Stimulated activated CD4-positive, alpha-beta T cell treated with anti-CD3 and anti-CD28 coated beads, Interleukin-1b, Interleukin-23, amount 100 ng/mL, for 4 hours (primary cell): ENCODE results near the gene TNK2.
"Not testable (repeated sequence)": the region's sequence is repeated elsewhere in the genome, so short reads cannot be mapped to it uniquely, and the experiment has no call there.

Experiments
- DNase-seq, 2 donors: peaks; one replicate each; pipeline ENCODE4 v3.0.0-alpha.2; 2020; ENCODE audit warnings: low read depth in 2 of 2

TNK2 gene

DNA sequence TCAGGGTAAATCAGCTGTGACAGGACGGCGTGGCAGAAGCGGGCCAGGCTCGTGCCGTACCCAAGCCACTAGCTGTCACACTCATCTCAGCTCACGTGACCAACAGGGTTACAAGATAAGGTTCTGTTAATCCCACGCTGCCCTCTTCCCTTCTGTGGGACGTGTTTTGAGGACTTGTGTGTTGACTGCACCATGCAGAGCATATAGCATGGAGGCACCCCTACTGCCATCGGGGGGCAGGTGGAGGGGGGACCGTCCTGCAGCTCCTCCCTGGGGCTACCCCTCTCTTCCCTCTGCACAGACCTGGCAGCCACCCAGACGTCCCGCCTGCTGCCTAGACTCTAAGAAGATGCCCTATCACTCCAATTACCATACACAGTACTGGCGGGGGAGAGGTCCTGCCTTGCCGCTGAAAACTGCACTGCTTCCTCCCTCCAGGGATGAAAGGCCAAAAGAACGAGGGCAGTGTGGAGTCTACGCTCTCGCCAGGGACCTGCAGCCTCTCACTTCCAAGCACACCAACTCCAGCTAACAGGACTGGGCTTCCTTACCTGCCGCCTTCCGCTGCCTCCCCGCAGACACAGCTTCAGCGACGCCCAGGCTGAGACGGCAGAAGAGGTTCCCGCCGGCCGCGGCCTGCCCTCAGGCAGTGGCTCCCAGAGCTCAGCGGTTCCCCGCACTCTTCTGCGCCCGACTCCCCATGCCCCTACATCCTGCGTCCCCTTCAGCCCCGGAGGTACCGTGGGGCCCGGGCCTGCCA, at the start of gene TNK2:
TNK2 (minus strand) TSS at position 618 of the 760 bp plus-strand sequence. CDS start 19,963 bp downstream, outside the sequence.
- DNase-seq, result peak in 1 of 2 donors; percentile 30

- DNase-seq, result no peak
Observed at GRCh38 chr3:195956577-195956976, 48.2 kb upstream of the TNK2 start.

GRCh38 chr3:195955416-195955841, 47.1 kb upstream of the TNK2 start:
- DNase-seq, result peak; percentile 36 to 46

DNA sequence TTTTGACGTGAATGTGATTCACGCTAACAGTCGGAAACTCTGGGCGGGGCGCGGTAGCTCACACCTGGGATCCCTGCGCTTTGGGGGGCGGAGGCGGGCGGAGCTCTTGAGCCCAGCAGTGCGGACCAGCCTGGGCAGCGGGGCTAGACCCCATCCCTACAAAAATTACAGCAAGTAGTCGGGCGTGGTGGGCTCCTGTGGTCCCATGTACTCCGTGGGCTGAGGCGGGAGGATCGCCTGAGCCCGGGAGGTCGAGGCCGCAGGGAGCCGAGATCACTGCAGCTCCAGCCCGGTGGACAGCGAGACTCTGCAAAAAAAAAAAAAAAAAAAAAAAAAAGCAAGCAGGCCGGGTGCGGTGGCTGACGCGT, 46.4 kb upstream of the TNK2 start:
- DNase-seq, result peak; percentile 43 to 55

DNA sequence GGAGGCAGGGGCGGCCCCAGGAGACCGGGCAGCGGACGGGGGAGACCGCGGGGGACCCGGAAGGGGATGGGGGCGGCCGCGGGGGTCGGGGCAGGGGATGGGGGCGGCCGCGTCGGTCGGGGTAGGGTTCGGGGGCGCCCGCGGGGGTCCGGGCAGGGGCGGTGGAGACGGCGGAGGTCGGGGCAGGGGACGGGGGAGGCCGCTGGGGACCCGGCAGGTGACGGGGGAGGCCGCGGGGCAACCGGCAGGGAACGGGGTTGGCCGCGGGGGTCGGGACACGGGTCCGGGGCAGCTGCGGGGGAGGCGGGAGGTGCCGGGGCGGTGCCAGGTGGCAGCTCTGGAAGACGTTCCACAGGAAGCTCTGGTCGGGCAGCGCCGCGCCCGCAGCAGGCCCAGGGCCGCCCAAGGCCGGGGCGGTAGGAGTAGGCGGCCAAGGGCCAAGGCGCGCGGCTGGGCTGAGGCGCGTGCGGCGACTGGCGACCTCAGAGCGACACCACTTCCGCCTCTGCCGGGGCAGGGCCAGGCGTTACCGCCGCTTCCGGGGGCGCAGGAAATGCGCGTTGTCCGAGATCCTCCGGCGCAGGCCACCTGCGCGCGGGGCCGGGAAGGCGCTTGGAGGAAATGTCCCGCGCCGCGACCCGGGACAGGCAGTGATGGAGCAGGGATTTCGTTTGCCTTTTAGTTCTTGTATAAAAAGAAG, 45.9 kb upstream of the TNK2 start:
- peak; percentile 34 to 64 for DNase-seq

DNA sequence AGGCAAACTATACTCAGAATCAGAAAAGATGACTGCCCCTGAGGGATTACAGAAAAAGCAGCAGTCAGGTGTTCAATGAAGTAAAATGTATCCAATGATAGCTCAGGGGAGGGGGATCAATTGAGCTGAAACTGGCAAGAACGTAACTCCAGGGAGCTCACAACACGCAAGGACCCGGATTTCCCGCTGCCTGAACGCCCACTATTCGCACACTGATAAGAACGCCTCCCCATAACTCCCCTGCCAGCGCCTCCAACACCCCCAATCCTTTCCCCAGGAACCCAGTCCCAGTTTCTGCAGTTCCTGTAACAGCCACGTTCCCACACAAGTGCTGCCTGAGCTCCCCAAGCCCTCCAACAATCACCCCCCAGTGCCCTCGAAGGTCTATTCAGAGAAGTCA, 44.2 kb upstream of the TNK2 start:
- DNase-seq, result not testable (repeated sequence)

GRCh38 chr3:195951443-195952177, 43.3 kb upstream of the TNK2 start:
- DNase-seq, result not testable (repeated sequence)

GRCh38 chr3:195950731-195951130, 42.4 kb upstream of the TNK2 start:
- DNase-seq, result not testable (repeated sequence)

DNA sequence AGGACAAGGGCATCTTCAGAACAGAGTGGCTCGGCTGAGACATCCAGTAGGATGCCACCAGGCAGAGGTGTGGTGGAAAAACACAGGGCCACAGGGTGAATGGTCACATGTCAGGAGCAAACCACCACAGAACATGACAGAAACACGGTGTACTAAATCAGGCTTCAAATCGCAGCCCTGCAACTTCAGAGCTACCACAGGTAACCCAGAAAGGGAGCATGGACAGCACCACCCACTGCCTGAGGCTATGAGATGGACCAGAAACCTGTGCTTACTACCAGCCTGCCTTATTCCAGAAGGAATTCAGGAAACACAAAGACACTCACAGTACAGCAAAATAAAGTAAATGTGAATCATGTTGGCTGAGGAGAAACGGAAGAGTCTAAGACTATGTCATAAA, 41.8 kb upstream of the TNK2 start:
- not testable (repeated sequence) for DNase-seq

DNA sequence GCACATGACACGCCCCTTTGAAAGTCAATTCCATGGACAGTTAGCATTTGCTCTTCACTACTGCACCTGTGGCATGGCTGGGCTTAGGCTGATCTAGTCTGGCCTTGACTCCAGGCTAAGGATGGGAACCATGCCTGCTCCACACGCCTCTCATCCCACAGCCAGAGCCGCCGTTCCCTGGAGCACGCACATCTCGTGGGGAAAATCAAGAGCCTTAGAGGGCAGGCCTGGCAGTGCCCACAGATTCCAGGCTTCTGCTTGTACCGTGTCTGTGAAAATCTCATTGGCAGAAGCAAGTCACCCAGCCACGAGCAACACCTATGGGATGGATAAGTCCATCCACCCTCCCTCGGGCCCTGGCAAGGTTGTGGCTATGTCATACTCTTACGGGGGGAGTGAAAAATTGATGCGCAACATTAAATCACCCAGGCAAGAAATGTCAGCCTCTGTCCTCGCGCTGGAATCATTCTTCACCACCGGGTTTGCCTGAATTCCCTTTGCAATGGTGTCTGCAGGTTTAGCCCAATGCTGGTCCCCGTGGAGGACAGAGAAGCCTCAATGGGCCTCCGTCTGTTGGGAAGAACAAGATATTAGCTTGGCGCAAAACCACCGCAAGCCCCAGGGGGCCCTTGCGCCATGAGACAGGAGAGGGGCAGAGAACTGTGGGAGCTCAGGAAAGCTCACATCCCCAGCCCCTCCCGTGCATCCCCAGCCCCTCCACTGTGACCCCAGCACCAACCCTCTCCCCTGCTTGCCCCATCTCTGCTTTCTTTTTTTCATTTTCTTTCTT, 38.8 kb upstream of the TNK2 start:
- not testable (repeated sequence) for DNase-seq

- DNase-seq, result not testable (repeated sequence)
Observed at GRCh38 chr3:195941265-195941815, 33.0 kb upstream of the TNK2 start.

DNA sequence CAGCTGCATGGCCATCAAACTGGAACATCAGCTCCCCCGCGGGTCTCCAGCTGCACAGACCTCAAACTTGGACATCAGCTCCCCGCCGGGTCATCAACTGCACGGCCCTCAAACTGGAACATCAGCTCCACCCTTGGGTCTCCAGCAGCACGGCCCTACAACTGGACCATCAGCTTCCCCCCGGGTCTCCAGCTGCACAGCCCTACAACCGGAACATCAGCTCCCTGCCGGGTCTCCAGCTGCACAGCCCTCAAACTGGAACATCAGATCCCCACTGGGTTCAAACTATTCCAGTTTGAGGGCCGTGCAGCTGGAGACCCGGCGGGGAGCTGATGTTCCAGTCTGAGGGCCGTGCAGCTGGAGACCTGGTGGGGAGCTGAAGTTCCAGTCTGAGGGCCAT, 32.5 kb upstream of the TNK2 start:
- not testable (repeated sequence) for DNase-seq

DNA sequence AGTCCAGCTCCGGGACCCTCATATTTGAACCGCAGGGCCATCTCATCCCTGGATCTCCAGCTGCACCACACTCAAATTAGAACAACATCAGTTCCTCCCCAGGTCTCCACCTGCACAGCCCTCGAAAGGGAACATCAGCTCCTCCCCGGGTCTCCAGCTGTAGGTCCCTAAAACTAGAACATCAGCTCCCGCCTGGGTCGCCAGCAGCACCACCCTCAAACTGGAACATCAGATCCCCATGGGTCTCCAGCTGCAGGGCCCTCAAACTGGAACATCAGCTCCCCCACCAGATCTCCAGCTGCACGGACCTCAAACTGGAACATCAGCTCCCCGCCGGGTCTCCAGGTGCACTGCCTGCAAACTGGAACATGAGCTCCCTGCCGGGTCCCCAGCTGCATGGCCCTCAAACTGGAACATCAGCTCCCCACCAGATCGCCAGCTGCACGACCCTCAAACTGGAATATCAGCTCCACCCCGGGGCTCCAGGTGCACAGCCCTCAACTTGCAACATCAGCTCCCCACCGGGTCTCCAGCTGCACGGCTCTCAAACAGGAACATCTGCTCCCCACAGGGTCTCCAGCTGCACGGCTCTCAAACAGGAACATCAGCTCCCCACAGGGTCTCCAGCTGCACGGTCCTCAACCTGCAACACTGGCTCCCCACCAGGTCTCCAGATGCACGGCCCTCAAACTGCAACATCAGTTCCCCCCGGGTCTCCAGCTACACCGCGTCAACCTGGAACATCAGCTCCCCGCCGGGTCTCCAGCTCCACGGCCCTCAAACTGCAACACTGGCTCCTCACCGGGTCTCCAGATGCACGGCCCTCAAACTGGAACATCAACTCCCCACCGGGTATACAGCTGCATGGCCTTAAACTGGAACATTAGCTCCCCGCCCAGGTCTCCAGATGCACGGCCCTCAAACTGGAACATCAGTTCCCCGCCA, 31.4 kb upstream of the TNK2 start:
- not testable (repeated sequence) for DNase-seq

DNA sequence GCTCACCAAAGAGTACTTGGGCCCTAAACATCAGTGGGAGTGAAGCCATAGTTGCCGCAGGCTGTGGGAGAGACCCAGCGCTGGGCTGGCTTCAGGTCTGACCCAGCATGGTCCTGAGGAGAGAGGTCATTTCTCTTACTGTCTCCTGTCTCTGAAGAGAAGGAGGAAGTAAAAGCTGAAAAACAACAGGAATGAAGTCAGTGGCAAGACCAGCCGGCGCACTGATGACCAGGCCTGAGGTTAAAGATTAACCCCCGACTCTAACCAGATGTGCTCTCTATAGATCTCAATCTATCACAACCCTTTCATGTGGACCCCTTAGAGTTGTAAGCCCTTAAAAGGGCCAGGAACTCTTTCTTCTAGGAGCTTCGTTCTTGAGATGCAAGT, 24.7 kb upstream of the TNK2 start:
- not testable (repeated sequence) for DNase-seq

GRCh38 chr3:195932418-195933043, 24.2 kb upstream of the TNK2 start:
- no peak for DNase-seq

DNA sequence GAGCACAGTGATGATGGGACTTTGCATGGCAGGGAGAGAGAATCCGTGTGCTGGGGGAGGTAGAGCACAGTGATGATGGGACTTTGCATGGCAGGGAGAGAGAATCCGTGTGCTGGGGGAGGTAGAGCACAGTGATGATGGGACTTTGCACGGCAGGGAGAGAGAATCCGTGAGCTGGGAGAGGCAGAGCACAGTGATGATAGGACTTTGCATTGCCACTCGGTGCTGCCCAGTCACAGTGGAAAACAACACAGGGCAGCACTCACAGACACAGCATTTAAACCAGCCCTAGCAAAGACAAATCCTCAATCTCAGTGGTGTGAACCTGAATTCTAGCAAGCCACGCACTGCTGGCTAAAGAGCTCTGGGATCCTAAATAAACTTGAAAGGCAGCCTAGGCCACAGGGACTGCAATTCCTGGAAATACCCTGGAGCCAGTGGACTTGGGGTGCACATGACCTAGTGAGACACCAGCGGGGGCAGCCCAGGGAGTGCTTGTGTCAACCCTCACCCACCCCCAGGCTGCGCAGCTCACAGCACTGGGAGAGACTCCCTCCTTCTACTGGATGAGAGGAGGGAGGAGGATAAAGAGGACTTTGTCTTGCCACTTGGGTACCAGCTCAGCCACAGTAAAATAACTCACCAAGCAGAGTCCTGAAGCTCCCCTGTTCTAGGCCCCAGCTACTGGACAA, 23.4 kb upstream of the TNK2 start:
- no peak for DNase-seq

DNA sequence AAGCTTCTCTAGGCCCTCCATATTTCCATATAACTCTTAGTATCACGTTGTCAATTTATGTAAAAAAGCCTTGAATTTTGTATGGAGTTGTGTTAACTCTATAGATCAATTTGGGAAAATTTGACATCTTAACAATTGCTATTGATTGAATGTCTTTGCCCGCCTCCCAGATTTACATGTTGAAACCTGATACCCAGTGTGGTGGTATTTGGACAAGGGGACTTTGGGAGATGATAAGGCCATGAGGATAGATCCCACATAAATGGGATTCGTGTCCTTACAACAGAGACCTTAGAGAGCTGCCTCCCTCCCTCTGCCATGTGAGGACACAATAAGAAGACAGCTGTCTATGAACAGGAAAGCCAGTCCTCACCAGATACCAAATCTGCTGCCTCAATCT, 21.1 kb upstream of the TNK2 start:
- no peak for DNase-seq

DNA sequence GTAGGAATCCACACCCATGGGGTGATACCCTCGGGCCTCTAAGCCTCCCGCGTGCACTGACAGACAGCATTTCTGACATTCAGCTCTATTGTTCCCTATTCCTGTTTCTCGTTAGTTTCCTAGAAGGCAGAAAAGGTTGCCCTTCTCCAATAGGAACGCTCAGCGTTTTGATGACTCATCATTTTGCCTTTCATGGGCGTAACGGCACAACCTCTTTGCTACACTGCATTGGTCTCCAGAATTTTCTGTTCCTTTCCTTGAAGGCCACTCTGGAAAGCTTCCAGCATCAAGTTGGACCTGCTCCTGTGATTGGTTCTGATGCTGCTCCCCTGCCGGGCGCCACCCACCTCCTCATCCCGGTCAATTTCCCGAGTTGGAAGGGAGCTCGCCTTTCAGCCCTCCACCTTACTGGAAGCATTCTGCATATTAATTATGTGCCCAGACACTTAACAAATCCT, 13.0 kb upstream of the TNK2 start:
- DNase-seq, result no peak

- DNase-seq, result no peak
Observed at GRCh38 chr3:195918176-195918575, 9.8 kb upstream of the TNK2 start.
